OCI-LY7 (cell line): ENCODE measurements around the gene HIVEP3. TPM values are rescaled to one million over a fixed set of nuclear protein-coding genes. Genes with fewer than 3 reads are reported as not detected.
A peak's percentile ranks its signal among the peaks of the same experiment; 100 is the strongest.

Experiments used
- BruUV-seq: library from RNA; stranded (reverse); fragments of 400-500 nt; replicated peaks from 2 replicates; lab custom pipeline; 2021; lab: Mats Ljungman, UMichigan
- CTCF ChIA-PET: fragments of 300-600 bp; sonication (Branson Sonifier 250); formaldehyde crosslinking; loops from one replicate; lab custom pipeline; 2022; ENCODE audit warnings: antibody characterized with exemption; ENCODE audit not compliant: unreplicated experiment; lab: Charles Lee
- POLR2A ChIA-PET: fragments of 300-600 bp; sonication (Branson Sonifier 250); formaldehyde crosslinking; loops from one replicate; lab custom pipeline; 2022; ENCODE audit warnings: antibody characterized with exemption; lab: Charles Lee
- DNase-seq: peaks from one replicate; pipeline ENCODE4 v3.0.0-alpha.2; 2015; ENCODE audit warnings: low spot score
- H2AFZ ChIP-seq: fragments of 200-600 bp; sonication (generic), shearing (Covaris generic); 2 replicates; pipeline ENCODE4 v1.6.1; 2014; ENCODE audit warnings: mild to moderate bottlenecking, antibody characterized with exemption, low read length, moderate library complexity
- H3K27ac ChIP-seq: fragments of 200-600 bp; sonication (generic); 2 replicates; pipeline ENCODE4 v1.5.1; 2014; ENCODE audit warnings: mixed run types, low read depth, mild to moderate bottlenecking, moderate library complexity, low read length, inconsistent platforms; ENCODE audit not compliant: poor library complexity, severe bottlenecking
- H3K36me3 ChIP-seq: fragments of 200-600 bp; sonication (generic); 2 replicates; pipeline ENCODE4 v1.6.1; 2014; ENCODE audit warnings: mild to moderate bottlenecking, antibody characterized with exemption, low read length, moderate library complexity, mixed read lengths; ENCODE audit not compliant: insufficient read depth
- H3K4me1 ChIP-seq: fragments of 200-600 bp; sonication (generic); 2 replicates; pipeline ENCODE4 v1.5.1; 2014; ENCODE audit warnings: mild to moderate bottlenecking, low read length; ENCODE audit not compliant: insufficient read depth, poor library complexity, severe bottlenecking
- H3K4me2 ChIP-seq: fragments of 200-600 bp; sonication (generic); 2 replicates; pipeline ENCODE4 v1.6.1; 2014; ENCODE audit warnings: mild to moderate bottlenecking, low read length
- H3K4me3 ChIP-seq: fragments of 200-600 bp; sonication (generic); 2 replicates; pipeline ENCODE4 v1.5.1; 2014; ENCODE audit warnings: mild to moderate bottlenecking, low read depth, low read length; ENCODE audit not compliant: poor library complexity, severe bottlenecking
- H3K79me2 ChIP-seq: fragments of 200-600 bp; sonication (generic); 2 replicates; pipeline ENCODE4 v1.6.1; 2016; ENCODE audit warnings: low read depth, mild to moderate bottlenecking, low read length, moderate library complexity, mixed read lengths; ENCODE audit not compliant: insufficient read depth
- H3K9me2 ChIP-seq: fragments of 200-600 bp; sonication (generic); 2 replicates; pipeline ENCODE4 v1.6.1; 2016; ENCODE audit warnings: mild to moderate bottlenecking, low read length, mixed read lengths; ENCODE audit not compliant: insufficient read depth
- H3K9me3 ChIP-seq: fragments of 200-600 bp; sonication (generic); 2 replicates; pipeline ENCODE4 v1.6.1; 2014; ENCODE audit warnings: mild to moderate bottlenecking, mixed run types, low read length, mixed read lengths
- H4K20me1 ChIP-seq: fragments of 200-600 bp; sonication (generic); 2 replicates; pipeline ENCODE4 v1.6.1; 2014; ENCODE audit warnings: mild to moderate bottlenecking, antibody characterized with exemption, low read length, moderate library complexity, mixed read lengths; ENCODE audit not compliant: insufficient read depth
- EZH2phosphoT487 ChIP-seq: fragments of 200-600 bp; sonication (generic); IDR thresholded peaks from 2 replicates; pipeline ENCODE4 v1.6.1; 2018; ENCODE audit warnings: low read depth, borderline replicate concordance, mild to moderate bottlenecking, mixed run types, antibody characterized with exemption, low read length, moderate library complexity, mixed read lengths
- intact Hi-C: fragments of 100-400 bp; cut with micrococcal nuclease; formaldehyde crosslinking; loops from one replicate; pipeline ENCODE4 v1.10.0; 2022; ENCODE audit not compliant: unreplicated experiment
- total RNA-seq, 2 experiments: library from RNA; depleted of rRNA in 1 of 2; stranded (reverse); fragments of >200 nt in 1 of 2; shearing (Covaris generic) in 1 of 2; gene quantifications; 2 replicates each; pipeline ENCODE4 v1.2.3, GENCODE V29; 2014 to 2022
- TF ChIP-seq, protein P1 (sequence below): fragments of 200-600 bp; sonication (generic); conservative IDR thresholded peaks from 2 replicates; pipeline ENCODE4 v1.5.1; 2014; ENCODE audit warnings: mild to moderate bottlenecking, antibody characterized with exemption, low read length, moderate library complexity, mixed read lengths

Gene HIVEP3
- total RNA-seq, 2 experiments from 2014 or later = 0.53 to 0.60 TPM

DNA sequence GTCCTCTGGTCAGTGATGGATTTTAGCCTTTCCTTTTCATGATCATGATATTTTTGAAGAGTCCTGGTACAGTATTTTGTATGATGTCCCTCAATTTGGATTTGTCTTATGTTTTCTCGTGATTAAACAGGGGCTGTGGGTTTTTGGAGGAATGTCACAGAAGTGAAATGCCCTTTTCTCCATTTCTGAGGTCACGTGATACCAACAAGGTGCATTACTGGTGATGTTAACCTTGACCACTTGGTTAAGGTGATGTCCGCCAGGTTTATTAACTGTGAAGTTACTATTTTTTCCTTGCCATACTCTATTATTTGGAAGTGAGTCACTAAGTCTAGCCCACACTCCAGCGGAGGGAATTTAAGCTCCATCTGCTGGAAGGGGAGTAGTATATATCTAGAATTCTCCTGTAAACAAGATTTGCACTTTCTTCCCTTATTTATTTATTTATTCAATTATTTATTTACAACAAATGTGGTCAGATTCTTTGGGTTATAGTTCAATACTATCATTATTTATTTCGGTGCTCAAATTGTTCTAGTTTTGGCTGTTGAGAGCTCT lies 123.4 kb downstream of the HIVEP3 start:
- BruUV-seq = no TSS peak
- TF ChIP-seq, protein P1, sequence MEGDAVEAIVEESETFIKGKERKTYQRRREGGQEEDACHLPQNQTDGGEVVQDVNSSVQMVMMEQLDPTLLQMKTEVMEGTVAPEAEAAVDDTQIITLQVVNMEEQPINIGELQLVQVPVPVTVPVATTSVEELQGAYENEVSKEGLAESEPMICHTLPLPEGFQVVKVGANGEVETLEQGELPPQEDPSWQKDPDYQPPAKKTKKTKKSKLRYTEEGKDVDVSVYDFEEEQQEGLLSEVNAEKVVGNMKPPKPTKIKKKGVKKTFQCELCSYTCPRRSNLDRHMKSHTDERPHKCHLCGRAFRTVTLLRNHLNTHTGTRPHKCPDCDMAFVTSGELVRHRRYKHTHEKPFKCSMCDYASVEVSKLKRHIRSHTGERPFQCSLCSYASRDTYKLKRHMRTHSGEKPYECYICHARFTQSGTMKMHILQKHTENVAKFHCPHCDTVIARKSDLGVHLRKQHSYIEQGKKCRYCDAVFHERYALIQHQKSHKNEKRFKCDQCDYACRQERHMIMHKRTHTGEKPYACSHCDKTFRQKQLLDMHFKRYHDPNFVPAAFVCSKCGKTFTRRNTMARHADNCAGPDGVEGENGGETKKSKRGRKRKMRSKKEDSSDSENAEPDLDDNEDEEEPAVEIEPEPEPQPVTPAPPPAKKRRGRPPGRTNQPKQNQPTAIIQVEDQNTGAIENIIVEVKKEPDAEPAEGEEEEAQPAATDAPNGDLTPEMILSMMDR = peak; percentile 49
- TF ChIP-seq EZH2phosphoT487 = no peak
- ChIA-PET CTCF (no interaction called here), POLR2A (no interaction called here)
- H3K4me3 ChIP-seq = no peak overlapping the region
- H3K27ac ChIP-seq = no peak overlapping the region
- DNase-seq = no peak
- H3K9me3 ChIP-seq = no peaks in the 10 kb centered on the region
- H2AFZ ChIP-seq = no peak overlapping the region
- H3K9me2 ChIP-seq = no peaks in the 10 kb centered on the region
- no peak overlapping the region for H3K4me2 ChIP-seq
- H3K4me1 ChIP-seq = peaks cover 7% of the 10 kb centered on the region
- H3K79me2 ChIP-seq = no peaks in the 10 kb centered on the region
- intact Hi-C loops = no loop called here
- H3K36me3 ChIP-seq = no peaks in the 10 kb centered on the region
- H4K20me1 ChIP-seq = no peaks in the 10 kb centered on the region

DNA sequence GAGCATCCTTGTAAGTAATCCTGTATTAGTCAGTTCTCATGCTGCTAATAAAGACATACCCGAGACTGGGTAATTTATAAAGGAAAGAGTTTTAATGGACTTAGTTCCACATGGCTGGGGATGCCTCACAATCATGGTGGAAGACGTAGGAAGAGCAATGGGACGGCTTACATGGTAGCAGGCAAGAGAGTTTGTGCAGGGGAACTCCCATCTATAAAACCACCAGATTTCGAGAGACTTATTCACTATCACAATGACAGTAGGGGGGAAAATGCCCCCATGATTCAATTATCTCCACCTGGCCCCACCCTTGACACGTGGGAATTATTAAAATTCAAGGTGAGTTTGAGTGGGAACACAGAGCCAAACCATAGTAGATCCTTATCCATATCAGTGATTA lies 124.7 kb downstream of the HIVEP3 start:
- intact Hi-C loops = no loop called here
- no peak for TF ChIP-seq EZH2phosphoT487
- TF ChIP-seq, protein P1 = no peak
- CTCF ChIA-PET = no interaction called here

DNA sequence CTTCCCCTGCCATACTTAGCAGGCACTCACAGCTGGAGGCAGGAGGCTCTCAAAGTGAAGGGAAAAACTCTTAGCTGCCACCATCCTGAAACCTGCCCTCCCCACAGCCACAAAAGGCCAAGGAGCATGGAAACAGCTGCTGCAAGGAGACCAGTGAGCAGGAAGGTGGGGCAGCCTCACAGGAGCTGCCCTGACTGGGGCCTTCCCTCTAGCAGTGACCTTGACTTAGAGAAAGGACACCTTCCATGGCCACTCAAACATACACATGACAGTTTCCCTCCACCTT lies 126.3 kb downstream of the HIVEP3 start:
- Histone ChIP-seq H4K20me1 (no peaks in the 10 kb centered on the region), H3K9me3 (no peaks in the 10 kb centered on the region), H3K4me2 (no peak overlapping the region), H3K4me1 (no peaks in the 10 kb centered on the region), H3K79me2 (no peaks in the 10 kb centered on the region), H3K9me2 (no peaks in the 10 kb centered on the region), H3K36me3 (no peaks in the 10 kb centered on the region), H3K27ac (no peak overlapping the region), H3K4me3 (no peak overlapping the region), H2AFZ (no peak overlapping the region)
- DNase-seq = no peak
- intact Hi-C loops = no loop called here
- CTCF ChIA-PET = no interaction called here
- TF ChIP-seq, protein P1 = no peak
- no peak for TF ChIP-seq EZH2phosphoT487
- POLR2A ChIA-PET = no interaction called here
- no TSS peak for BruUV-seq

More for the DNA sequence above, 124.7 kb downstream of the HIVEP3 start:
- Histone ChIP-seq H3K4me3 (no peak overlapping the region), H4K20me1 (no peaks in the 10 kb centered on the region), H3K9me3 (no peaks in the 10 kb centered on the region), H2AFZ (no peak overlapping the region), H3K36me3 (no peaks in the 10 kb centered on the region), H3K4me1 (no peaks in the 10 kb centered on the region), H3K4me2 (no peak overlapping the region), H3K79me2 (no peaks in the 10 kb centered on the region), H3K27ac (no peak overlapping the region), H3K9me2 (no peaks in the 10 kb centered on the region)
- BruUV-seq = no TSS peak
- POLR2A ChIA-PET = no interaction called here
- no peak for DNase-seq
